H1 (cell line): ENCODE results near the gene MED1. TPM values are rescaled to one million over a fixed set of nuclear protein-coding genes. Genes with fewer than 3 reads are reported as not detected.

Experiments used
- CTCF ChIA-PET: fragments of 300-600 bp; sonication (Branson Sonifier 250); formaldehyde crosslinking; loops from one replicate; lab custom pipeline; 2021; ENCODE audit not compliant: partially characterized antibody; lab: Charles Lee
- POLR2A ChIA-PET: fragments of 300-600 bp; sonication (Branson Sonifier 250); formaldehyde crosslinking; loops from one replicate; lab custom pipeline; 2021; ENCODE audit warnings: inconsistent platforms; ENCODE audit not compliant: partially characterized antibody; lab: Charles Lee
- DNase-seq, 2 experiments: peaks; one replicate each; pipeline versions ENCODE4 v3.0.0 to v3.0.0-alpha.2; 2010 to 2022; ENCODE audit warnings: low spot score in 2 of 2, low read depth in 1 of 2, mixed read lengths in 1 of 2
- FAIRE-seq: peaks from 2 replicates; lab custom pipeline; 2011; peaks lifted over from hg19 to GRCh38; lab: Jason Lieb, UNC
- H2AFZ ChIP-seq: 2 replicates; pipeline ENCODE4 v1.8.1; 2012; ENCODE audit warnings: low read length, inconsistent platforms
- H2AK5ac ChIP-seq: 2 replicates; pipeline ENCODE4 v1.6.1; 2013; ENCODE audit warnings: low read depth, low read length
- H2BK120ac ChIP-seq: replicated peaks from 2 replicates; pipeline ENCODE3; 2013; ENCODE audit warnings: low read depth, low read length, inconsistent platforms
- H2BK12ac ChIP-seq: 2 replicates; pipeline ENCODE4 v1.6.1; 2013; ENCODE audit warnings: low read depth, low read length
- H2BK15ac ChIP-seq: 2 replicates; pipeline ENCODE4 v1.6.1; 2013; ENCODE audit warnings: low read length
- H2BK20ac ChIP-seq: 2 replicates; pipeline ENCODE4 v1.6.1; 2013; ENCODE audit warnings: low read length
- H2BK5ac ChIP-seq: 2 replicates; pipeline ENCODE4 v1.6.1; 2013; ENCODE audit warnings: low read depth, low read length
- H3K14ac ChIP-seq: 2 replicates; pipeline ENCODE4 v1.6.1; 2013; ENCODE audit warnings: inconsistent platforms; ENCODE audit not compliant: insufficient read length
- H3K18ac ChIP-seq: 2 replicates; pipeline ENCODE4 v1.6.1; 2013; ENCODE audit warnings: low read length; ENCODE audit errors: extremely low read depth
- H3K23ac ChIP-seq: 2 replicates; pipeline ENCODE4 v1.6.1; 2013; ENCODE audit warnings: inconsistent platforms; ENCODE audit not compliant: insufficient read length
- H3K23me2 ChIP-seq: 2 replicates; pipeline ENCODE4 v1.6.1; 2013; ENCODE audit warnings: low read depth, low read length
- H3K27ac ChIP-seq: 2 replicates; pipeline ENCODE4 v1.6.1; 2011; ENCODE audit warnings: low read depth, low read length, inconsistent platforms
- H3K27me3 ChIP-seq, 4 experiments: replicated peaks in 1 of 4; 1 replicate in 1 of 4; 2 replicates in 3 of 4; pipeline versions ENCODE4 v1.6.1 to v1.8.1; 2011 to 2013; ENCODE audit warnings: low read length in 3 of 4, mild to moderate bottlenecking in 3 of 4, inconsistent platforms in 2 of 4, mixed read lengths in 2 of 4, moderate library complexity in 1 of 4; ENCODE audit not compliant: control insufficient read depth in 3 of 4, insufficient read depth in 3 of 4; ENCODE audit errors: extremely low read depth in 1 of 4
- H3K36me3 ChIP-seq, 4 experiments: 2 replicates each; pipeline versions ENCODE4 v1.6.1 to v1.8.1; 2011 to 2013; ENCODE audit warnings: mild to moderate bottlenecking in 4 of 4, low read length in 3 of 4, moderate library complexity in 2 of 4, control low read depth in 1 of 4, inconsistent platforms in 1 of 4; ENCODE audit not compliant: insufficient read depth in 4 of 4, control insufficient read depth in 2 of 4
- H3K4ac ChIP-seq: replicated peaks from 2 replicates; pipeline ENCODE3; 2013; ENCODE audit warnings: low read length, low read depth, mixed read lengths, inconsistent platforms; ENCODE audit not compliant: insufficient read length
- H3K4me1 ChIP-seq, 4 experiments: replicated peaks in 1 of 4; 1 replicate in 1 of 4; 2 replicates in 3 of 4; pipeline versions ENCODE4 v1.6.1 to v1.8.1; 2011 to 2013; ENCODE audit warnings: low read length in 3 of 4, inconsistent platforms in 2 of 4, mixed read lengths in 1 of 4; ENCODE audit not compliant: insufficient read depth in 4 of 4, control insufficient read depth in 3 of 4
- H3K4me2 ChIP-seq, 2 experiments: 2 replicates each; pipeline versions ENCODE4 v1.6.1 to v1.8.1; 2011 to 2013; ENCODE audit warnings: low read depth in 2 of 2, low read length in 2 of 2, control low read depth in 1 of 2, inconsistent platforms in 1 of 2, mild to moderate bottlenecking in 1 of 2; ENCODE audit not compliant: insufficient read depth in 1 of 2
- H3K4me3 ChIP-seq, 4 experiments: fragments of 200-600, 300-600 bp in 1 of 4; sonication (generic), shearing (Covaris generic), sonication (Bioruptor Twin) in 1 of 4; 2 replicates each; pipeline versions ENCODE4 v1.5.1 to v1.8.1; 2011 to 2016; ENCODE audit warnings: low read length in 4 of 4, low read depth in 3 of 4, control low read depth in 2 of 4, inconsistent platforms in 2 of 4, mild to moderate bottlenecking in 2 of 4, mixed read lengths in 1 of 4, moderate library complexity in 1 of 4; ENCODE audit not compliant: insufficient read depth in 2 of 4; ENCODE audit errors: extremely low read depth in 1 of 4
- H3K56ac ChIP-seq: replicated peaks from 2 replicates; pipeline ENCODE3; 2013; ENCODE audit warnings: low read depth, mild to moderate bottlenecking, mixed read lengths, low read length, inconsistent platforms; ENCODE audit not compliant: insufficient read length
- H3K79me1 ChIP-seq: 2 replicates; pipeline ENCODE4 v1.6.1; 2013; ENCODE audit warnings: low read depth, low read length, control low read depth
- H3K79me2 ChIP-seq, 2 experiments: 2 replicates each; pipeline versions ENCODE4 v1.6.1 to v1.8.1; 2012 to 2013; ENCODE audit warnings: low read length in 2 of 2, mild to moderate bottlenecking in 2 of 2, inconsistent platforms in 1 of 2; ENCODE audit not compliant: insufficient read depth in 2 of 2, control insufficient read depth in 1 of 2
- H3K9ac ChIP-seq, 4 experiments: replicated peaks in 1 of 4; 1 replicate in 1 of 4; 2 replicates in 3 of 4; pipeline versions ENCODE4 v1.6.1 to v1.8.1; 2011 to 2013; ENCODE audit warnings: low read depth in 3 of 4, low read length in 3 of 4, control low read depth in 2 of 4, mild to moderate bottlenecking in 2 of 4, moderate library complexity in 2 of 4, inconsistent platforms in 1 of 4; ENCODE audit errors: extremely low read depth in 1 of 4
- H3K9me3 ChIP-seq, 2 experiments: 2 replicates each; pipeline versions ENCODE4 v1.6.1 to v1.8.1; 2012 to 2013; ENCODE audit warnings: mild to moderate bottlenecking in 2 of 2, moderate library complexity in 2 of 2, control low read depth in 1 of 2, inconsistent platforms in 1 of 2, low read depth in 1 of 2, low read length in 1 of 2, mixed read lengths in 1 of 2; ENCODE audit not compliant: insufficient read depth in 2 of 2
- H4K20me1 ChIP-seq, 2 experiments: replicated peaks in 1 of 2; 2 replicates each; pipeline versions ENCODE3 to v1.8.1; 2011 to 2013; ENCODE audit warnings: inconsistent platforms in 2 of 2, low read length in 2 of 2, mild to moderate bottlenecking in 1 of 2; ENCODE audit not compliant: insufficient read depth in 2 of 2, control insufficient read depth in 1 of 2
- H4K5ac ChIP-seq: 2 replicates; pipeline ENCODE4 v1.6.1; 2013; ENCODE audit warnings: low read length, low read depth, mixed read lengths, inconsistent platforms; ENCODE audit not compliant: insufficient read length
- H4K8ac ChIP-seq: 2 replicates; pipeline ENCODE4 v1.8.0; 2013; ENCODE audit warnings: mild to moderate bottlenecking, moderate library complexity, low read length, inconsistent platforms; ENCODE audit not compliant: insufficient read depth; ENCODE audit errors: extremely low read depth
- H4K91ac ChIP-seq: replicated peaks from 2 replicates; pipeline ENCODE3; 2013; ENCODE audit warnings: low read length, mixed read lengths, inconsistent platforms; ENCODE audit not compliant: insufficient read length
- CHD2 ChIP-seq: IDR thresholded peaks from 2 replicates; pipeline ENCODE4 v1.6.1; 2012; ENCODE audit warnings: low read length, improper control_type of control experiment
- TBP ChIP-seq: IDR thresholded peaks from 2 replicates; pipeline ENCODE4 v1.6.1; 2011; ENCODE audit warnings: low read depth, low read length, improper control_type of control experiment
- WGBS, 2 experiments: shearing (Covaris generic) in 1 of 2; methylation state at CpG; one replicate each; pipeline versions ENCODE4 v1.1.6 to v1.1.7; 2013 to 2015; ENCODE audit warnings: low lambda C conversion rate in 2 of 2, mixed read lengths in 2 of 2, inconsistent platforms in 1 of 2, low coverage in 1 of 2, missing lambda C conversion rate in 1 of 2; ENCODE audit not compliant: insufficient replicate concordance in 2 of 2, insufficient coverage in 1 of 2, insufficient read length in 1 of 2; ENCODE audit errors: extremely low coverage in 1 of 2, missing lambda C conversion rate in 1 of 2; 5-methylcytosine and 5-hydroxymethylcytosine counted together
- long read RNA-seq, 2 experiments: library from RNA in 1 of 2; library from capped mRNA in 1 of 2; stranded (forward); transcript quantifications; one replicate each; pipeline ENCODE4 v2.0.0, GENCODE V29; 2021; ENCODE audit warnings: inconsistent platforms in 1 of 2
- polyA minus RNA-seq, 3 experiments: library from RNA; depleted of rRNA, polyadenylated mRNA; stranded (reverse); fragments of >200 nt; gene quantifications; 1 replicate in 2 of 3; 2 replicates in 1 of 3; pipeline ENCODE4 v1.2.3, GENCODE V29; 2011
- polyA plus RNA-seq, 7 experiments: library from polyadenylated mRNA; depleted of rRNA in 3 of 7; stranded (reverse) in 5 of 7; unstranded in 2 of 7; fragments of >200 nt in 5 of 7; fragments of 200-250 nt in 2 of 7; gene quantifications; 1 replicate in 5 of 7; 2 replicates in 1 of 7; 4 replicates in 1 of 7; pipeline versions ENCODE4 v1.2.1 to v1.2.3, GENCODE V29; 2011 to 2013; ENCODE audit warnings: missing spikeins in 2 of 7, mixed read lengths in 2 of 7
- total RNA-seq: library from RNA; stranded (reverse); fragmentation: NEBNext Ultra II Directional; extraction: Animal tissue kit (Norgen Biotek cat#: 25700); gene quantifications from 2 replicates; pipeline ENCODE4 v1.2.1, GENCODE V29; 2021

MED1 gene, protein sequence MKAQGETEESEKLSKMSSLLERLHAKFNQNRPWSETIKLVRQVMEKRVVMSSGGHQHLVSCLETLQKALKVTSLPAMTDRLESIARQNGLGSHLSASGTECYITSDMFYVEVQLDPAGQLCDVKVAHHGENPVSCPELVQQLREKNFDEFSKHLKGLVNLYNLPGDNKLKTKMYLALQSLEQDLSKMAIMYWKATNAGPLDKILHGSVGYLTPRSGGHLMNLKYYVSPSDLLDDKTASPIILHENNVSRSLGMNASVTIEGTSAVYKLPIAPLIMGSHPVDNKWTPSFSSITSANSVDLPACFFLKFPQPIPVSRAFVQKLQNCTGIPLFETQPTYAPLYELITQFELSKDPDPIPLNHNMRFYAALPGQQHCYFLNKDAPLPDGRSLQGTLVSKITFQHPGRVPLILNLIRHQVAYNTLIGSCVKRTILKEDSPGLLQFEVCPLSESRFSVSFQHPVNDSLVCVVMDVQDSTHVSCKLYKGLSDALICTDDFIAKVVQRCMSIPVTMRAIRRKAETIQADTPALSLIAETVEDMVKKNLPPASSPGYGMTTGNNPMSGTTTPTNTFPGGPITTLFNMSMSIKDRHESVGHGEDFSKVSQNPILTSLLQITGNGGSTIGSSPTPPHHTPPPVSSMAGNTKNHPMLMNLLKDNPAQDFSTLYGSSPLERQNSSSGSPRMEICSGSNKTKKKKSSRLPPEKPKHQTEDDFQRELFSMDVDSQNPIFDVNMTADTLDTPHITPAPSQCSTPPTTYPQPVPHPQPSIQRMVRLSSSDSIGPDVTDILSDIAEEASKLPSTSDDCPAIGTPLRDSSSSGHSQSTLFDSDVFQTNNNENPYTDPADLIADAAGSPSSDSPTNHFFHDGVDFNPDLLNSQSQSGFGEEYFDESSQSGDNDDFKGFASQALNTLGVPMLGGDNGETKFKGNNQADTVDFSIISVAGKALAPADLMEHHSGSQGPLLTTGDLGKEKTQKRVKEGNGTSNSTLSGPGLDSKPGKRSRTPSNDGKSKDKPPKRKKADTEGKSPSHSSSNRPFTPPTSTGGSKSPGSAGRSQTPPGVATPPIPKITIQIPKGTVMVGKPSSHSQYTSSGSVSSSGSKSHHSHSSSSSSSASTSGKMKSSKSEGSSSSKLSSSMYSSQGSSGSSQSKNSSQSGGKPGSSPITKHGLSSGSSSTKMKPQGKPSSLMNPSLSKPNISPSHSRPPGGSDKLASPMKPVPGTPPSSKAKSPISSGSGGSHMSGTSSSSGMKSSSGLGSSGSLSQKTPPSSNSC (N-terminal part only)
- 56.5 and 57.6 TPM in 2 replicates for total RNA-seq
- 17.8 and 24.7 TPM in 2 replicates for polyA plus RNA-seq (2011; rRNA removed)
- 23.1 TPM for polyA plus RNA-seq (2011; cell fraction: cytosol; rRNA removed)
- polyA plus RNA-seq (2011; cell fraction: nucleus; rRNA removed) = 24.9 TPM
- polyA plus RNA-seq (2012, experiment 1 of 2) = 22.3 to 40.1 TPM (median 28.1 TPM) in 4 replicates
- polyA plus RNA-seq (2012, experiment 2 of 2) = 1.8 TPM
- polyA plus RNA-seq (2013, experiment 1 of 2) = 29.8 TPM
- polyA plus RNA-seq (2013, experiment 2 of 2) = 30.5 TPM
- polyA minus RNA-seq (2011; rRNA and poly(A)+ RNA removed) = 61.0 and 78.2 TPM in 2 replicates
- 30.3 TPM for polyA minus RNA-seq (2011; cell fraction: cytosol; rRNA and poly(A)+ RNA removed)
- 48.9 TPM for polyA minus RNA-seq (2011; cell fraction: nucleus; rRNA and poly(A)+ RNA removed)
- long read RNA-seq, experiment 1, full-length matches to known transcripts = 2 of 28 reads
- long read RNA-seq, experiment 1, partial matches to known transcripts = 1 of 28 reads
- long read RNA-seq, experiment 1, other reads (novel, unspliced or antisense) = 25 of 28 reads
- long read RNA-seq, experiment 2, partial matches to known transcripts = 4 of 13 reads
- long read RNA-seq, experiment 2, other reads (novel, unspliced or antisense) = 9 of 13 reads

GRCh38 chr17:39450847-39451581 lies at the start of gene MED1:
TSS of gene MED1 (minus strand) at chr17:39451263. CDS start at chr17:39451062, 201 bp downstream.
- peaks cover 0 to 2% of the 10 kb centered on the region in 2 experiments for H4K20me1 ChIP-seq
- no peaks in the 10 kb centered on the region for H3K27me3 ChIP-seq
- no peak within 1 kb of the TSS for H2BK120ac ChIP-seq
- peak within 1 kb of the TSS; percentile 70; the same call in 1 of the 2 replicates for H2BK12ac ChIP-seq
- peak within 1 kb of the TSS; percentile 92 for H3K27ac ChIP-seq
- 2% methylated on average over 37 of the region's 37 CpGs; no CpG with 5 or more reads in 1 of the 2 experiments for WGBS, 2 experiments
- no peak within 1 kb of the TSS for H2BK15ac ChIP-seq
- H2BK20ac ChIP-seq = no peak within 1 kb of the TSS
- POLR2A ChIA-PET = interaction anchor here (0.7 to 10.2 kb wide), 24 partner anchors 9 to 698 kb away, joined by 3 to 167 read pairs (median 3); partner anchors contain the start of genes CDK12, FBXL20, PSMB3 and RPL19
- H3K79me1 ChIP-seq = peaks cover 3% of the 10 kb centered on the region; the same call in 1 of the 2 replicates
- H4K8ac ChIP-seq = peak within 1 kb of the TSS; percentile 99
- H2BK5ac ChIP-seq = peak within 1 kb of the TSS; percentile 94
- peak within 1 kb of the TSS; percentile 63 to 80 for H3K4me2 ChIP-seq
- H4K91ac ChIP-seq = peak within 1 kb of the TSS; percentile 23
- peak within 1 kb of the TSS; percentile 53 for H3K4ac ChIP-seq
- H3K79me2 ChIP-seq = peaks cover 18 to 40% of the 10 kb centered on the region in 2 experiments
- peak within 1 kb of the TSS; percentile 39 for H3K18ac ChIP-seq
- no peaks in the 10 kb centered on the region for H3K9me3 ChIP-seq
- H2AK5ac ChIP-seq = 0 out of 2 replicates have a peak within 1 kb of the TSS, but pooled peaks have one; percentile 24
- no peaks in the 10 kb centered on the region; a peak in 1 of 7 replicates for H3K4me1 ChIP-seq
- H3K56ac ChIP-seq = peak within 1 kb of the TSS; percentile 13
- peak within 1 kb of the TSS; percentile 91 for H4K5ac ChIP-seq
- H3K9ac ChIP-seq = peak within 1 kb of the TSS; percentile 96 to 100 (median 100)
- DNase-seq = peak; percentile 88 to 96
- CTCF ChIA-PET = interaction anchor here (0.6 to 3.0 kb wide), 4 partner anchors 10 to 1430 kb away, joined by 3 to 10 read pairs (median 3); partner anchors contain the start of gene CDK12
- H3K36me3 ChIP-seq = peaks cover 3 to 18% (median 7%) of the 10 kb centered on the region in 4 experiments; a peak in 6 of 8 replicates
- peaks cover 6% of the 10 kb centered on the region; the same call in 1 of the 2 replicates for H3K23me2 ChIP-seq
- peak within 1 kb of the TSS; percentile 71 for H3K14ac ChIP-seq
- peak; percentile 78 for FAIRE-seq
- no peak within 1 kb of the TSS for H3K23ac ChIP-seq
- no peak within 1 kb of the TSS for H2AFZ ChIP-seq
- H3K4me3 ChIP-seq = peak within 1 kb of the TSS; percentile 77 to 100 (median 90)
- TF ChIP-seq CHD2 = peak; percentile 97
- TF ChIP-seq TBP = peak; percentile 92
